Hepatocyte (in vitro differentiated cells): ENCODE results near the gene TNNI3.

Experiments used
- EZH2 ChIP-seq: fragments of 200-600 bp; sonication (generic); IDR thresholded peaks from 2 replicates; pipeline ENCODE4 v1.6.1; 2016; ENCODE audit warnings: antibody characterized with exemption, mild to moderate bottlenecking, borderline replicate concordance
- EZH2phosphoT487 ChIP-seq: fragments of 200-600 bp; sonication (generic); IDR thresholded peaks from one replicate; pipeline ENCODE4 v1.6.1; 2018; ENCODE audit warnings: antibody characterized with exemption, mild to moderate bottlenecking, low read depth, moderate library complexity; ENCODE audit not compliant: unreplicated experiment, severe bottlenecking
- TF ChIP-seq, protein P1 (sequence below): fragments of 200-600 bp; sonication (generic); IDR thresholded peaks from 2 replicates; pipeline ENCODE4 v1.5.1; 2016; ENCODE audit warnings: antibody characterized with exemption, mild to moderate bottlenecking; ENCODE audit not compliant: poor library complexity

DNA sequence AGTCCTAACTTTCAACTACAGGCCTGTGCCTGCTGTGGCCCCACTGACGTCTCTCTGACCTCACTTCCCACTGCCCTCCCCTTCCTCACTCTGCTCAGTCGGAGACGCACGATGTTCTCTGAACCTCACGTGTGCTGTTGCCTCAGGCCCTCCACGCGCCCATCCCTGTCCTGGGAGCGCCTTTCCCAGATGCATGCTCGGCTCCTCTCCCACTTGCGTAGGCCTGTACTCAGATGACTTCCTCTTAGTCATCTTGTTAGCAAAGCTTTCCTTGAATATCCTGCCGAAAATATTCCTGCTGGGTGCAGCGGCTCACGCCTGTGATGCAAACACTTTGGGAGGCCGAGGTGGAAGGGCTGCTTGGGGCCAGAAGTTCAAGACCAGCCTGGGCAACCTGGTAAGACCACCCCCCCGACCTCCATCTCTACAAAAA lies 31.9 kb upstream of the TNNI3 start:
- TF ChIP-seq, protein P1, sequence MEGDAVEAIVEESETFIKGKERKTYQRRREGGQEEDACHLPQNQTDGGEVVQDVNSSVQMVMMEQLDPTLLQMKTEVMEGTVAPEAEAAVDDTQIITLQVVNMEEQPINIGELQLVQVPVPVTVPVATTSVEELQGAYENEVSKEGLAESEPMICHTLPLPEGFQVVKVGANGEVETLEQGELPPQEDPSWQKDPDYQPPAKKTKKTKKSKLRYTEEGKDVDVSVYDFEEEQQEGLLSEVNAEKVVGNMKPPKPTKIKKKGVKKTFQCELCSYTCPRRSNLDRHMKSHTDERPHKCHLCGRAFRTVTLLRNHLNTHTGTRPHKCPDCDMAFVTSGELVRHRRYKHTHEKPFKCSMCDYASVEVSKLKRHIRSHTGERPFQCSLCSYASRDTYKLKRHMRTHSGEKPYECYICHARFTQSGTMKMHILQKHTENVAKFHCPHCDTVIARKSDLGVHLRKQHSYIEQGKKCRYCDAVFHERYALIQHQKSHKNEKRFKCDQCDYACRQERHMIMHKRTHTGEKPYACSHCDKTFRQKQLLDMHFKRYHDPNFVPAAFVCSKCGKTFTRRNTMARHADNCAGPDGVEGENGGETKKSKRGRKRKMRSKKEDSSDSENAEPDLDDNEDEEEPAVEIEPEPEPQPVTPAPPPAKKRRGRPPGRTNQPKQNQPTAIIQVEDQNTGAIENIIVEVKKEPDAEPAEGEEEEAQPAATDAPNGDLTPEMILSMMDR = no peak
- TF ChIP-seq EZH2phosphoT487 (no peak), EZH2 (no peak)
